Breast epithelium (tissue), 3 donors: ENCODE measurements around the gene CNTNAP2.

Experiments used
- POLR2A ChIP-seq: fragments of 450-650 bp; IDR thresholded peaks from one replicate; pipeline ENCODE4 v1.6.1; 2016; ENCODE audit warnings: antibody characterized with exemption, mild to moderate bottlenecking, moderate library complexity
- TF ChIP-seq, protein P1 (sequence below), 3 donors: fragments of 450-650 bp; IDR thresholded peaks; one replicate each; pipeline ENCODE4 v1.5.1; 2016 to 2017; ENCODE audit warnings: antibody characterized with exemption in 3 of 3, mild to moderate bottlenecking in 3 of 3, moderate library complexity in 3 of 3

DNA sequence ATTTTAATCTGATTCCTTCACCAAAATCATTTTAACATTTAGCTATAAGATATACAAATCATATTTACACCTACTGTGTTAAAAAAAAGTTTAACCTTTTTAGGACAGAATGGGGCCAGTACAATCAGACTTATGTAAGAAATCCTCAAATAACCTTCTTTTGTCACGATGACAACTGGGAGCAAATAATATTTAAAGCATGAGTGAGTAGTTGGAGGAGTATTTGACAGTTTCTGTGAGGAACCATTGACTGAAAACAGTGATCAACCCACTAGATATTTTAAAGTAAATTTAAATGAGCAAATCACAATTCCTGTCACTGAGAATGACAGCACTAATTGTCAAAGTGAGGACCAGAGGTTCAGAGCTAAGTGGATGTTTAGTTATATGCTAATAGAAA is 289.1 kb downstream of the CNTNAP2 start:
- TF ChIP-seq, protein P1, sequence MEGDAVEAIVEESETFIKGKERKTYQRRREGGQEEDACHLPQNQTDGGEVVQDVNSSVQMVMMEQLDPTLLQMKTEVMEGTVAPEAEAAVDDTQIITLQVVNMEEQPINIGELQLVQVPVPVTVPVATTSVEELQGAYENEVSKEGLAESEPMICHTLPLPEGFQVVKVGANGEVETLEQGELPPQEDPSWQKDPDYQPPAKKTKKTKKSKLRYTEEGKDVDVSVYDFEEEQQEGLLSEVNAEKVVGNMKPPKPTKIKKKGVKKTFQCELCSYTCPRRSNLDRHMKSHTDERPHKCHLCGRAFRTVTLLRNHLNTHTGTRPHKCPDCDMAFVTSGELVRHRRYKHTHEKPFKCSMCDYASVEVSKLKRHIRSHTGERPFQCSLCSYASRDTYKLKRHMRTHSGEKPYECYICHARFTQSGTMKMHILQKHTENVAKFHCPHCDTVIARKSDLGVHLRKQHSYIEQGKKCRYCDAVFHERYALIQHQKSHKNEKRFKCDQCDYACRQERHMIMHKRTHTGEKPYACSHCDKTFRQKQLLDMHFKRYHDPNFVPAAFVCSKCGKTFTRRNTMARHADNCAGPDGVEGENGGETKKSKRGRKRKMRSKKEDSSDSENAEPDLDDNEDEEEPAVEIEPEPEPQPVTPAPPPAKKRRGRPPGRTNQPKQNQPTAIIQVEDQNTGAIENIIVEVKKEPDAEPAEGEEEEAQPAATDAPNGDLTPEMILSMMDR (IDR thresholded peaks at IDR 0.05), result no peak
- TF ChIP-seq POLR2A, result no peak
